Measurements from ENCODE around the gene DNM1. TPM values are rescaled to one million over a fixed set of nuclear protein-coding genes. Genes with fewer than 3 reads are reported as not detected.

Gene DNM1
- total and polyA plus RNA-seq, 2 experiments from 2014 or later, result 24.3 to 42.3 TPM

DNA sequence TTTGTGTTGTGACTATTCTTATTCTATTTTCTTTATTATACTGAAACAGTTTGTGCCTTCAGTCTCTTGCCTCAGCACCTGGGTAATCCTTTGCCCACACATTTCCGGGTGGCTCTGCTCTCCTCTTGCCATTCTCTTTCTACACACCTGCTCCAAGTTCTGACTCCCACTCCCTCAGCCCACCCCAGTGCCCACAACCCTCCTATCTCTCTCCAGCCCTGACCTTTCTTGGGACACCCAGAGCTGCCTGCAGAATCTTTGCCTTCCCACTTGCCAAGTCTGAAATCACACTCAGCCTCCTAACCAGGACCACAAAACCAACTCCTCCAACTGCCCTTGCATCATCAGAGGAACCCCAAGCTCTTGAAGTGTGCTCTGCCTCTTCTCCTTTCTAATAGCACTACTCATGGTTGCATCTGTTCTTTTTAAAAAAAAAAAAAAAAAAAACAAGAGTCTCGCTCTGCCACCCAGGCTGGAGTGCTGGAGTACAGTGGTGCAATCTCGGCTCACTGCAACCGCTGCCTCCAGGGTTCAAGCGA is 77.0 kb downstream of the DNM1 start:
- peak in 1 of 2 donors; percentile 48 for DNase-seq (ENCODE audit: low read depth in 1 of 2, low spot score in 1 of 2)
- Histone ChIP-seq H3K27me3 (no peaks in the 10 kb centered on the region), H3K4me3 (no peak overlapping the region), H3K9me3 (ENCODE audit: low read depth) (no peaks in the 10 kb centered on the region), H3K36me3 (no peaks in the 10 kb centered on the region), H3K4me1 (ENCODE audit: low read depth) (no peaks in the 10 kb centered on the region), H3K27ac (peak overlapping the region; percentile 23)
- no peak for TF ChIP-seq CTCF (IDR thresholded peaks at IDR 0.05; ENCODE audit: low read depth, low read length)

- Histone ChIP-seq H3K4me1 (ENCODE audit: low read depth) (no peaks in the 10 kb centered on the region), H3K4me3 (no peak overlapping the region), H3K9me3 (ENCODE audit: low read depth) (no peaks in the 10 kb centered on the region), H3K27ac (no peak overlapping the region), H3K27me3 (no peaks in the 10 kb centered on the region), H3K36me3 (no peaks in the 10 kb centered on the region)
- peak in 1 of 2 donors; percentile 43 for DNase-seq (ENCODE audit: low read depth in 1 of 2, low spot score in 1 of 2)
- TF ChIP-seq CTCF (IDR thresholded peaks at IDR 0.05; ENCODE audit: low read depth, low read length), result no peak
These were observed 79.3 kb downstream of the DNM1 start for GRCh38 chr9:128282500-128282899.

GRCh38 chr9:128285033-128285784 is 82.0 kb downstream of the DNM1 start:
- DNase-seq (ENCODE audit: low read depth in 1 of 2, low spot score in 1 of 2), result no peak
- no peak overlapping the region for H3K4me3 ChIP-seq
- no peak for TF ChIP-seq CTCF (IDR thresholded peaks at IDR 0.05; ENCODE audit: low read depth, low read length)
- H3K27me3 ChIP-seq, result no peaks in the 10 kb centered on the region
- no peaks in the 10 kb centered on the region for H3K36me3 ChIP-seq
- H3K27ac ChIP-seq, result no peak overlapping the region
- no peaks in the 10 kb centered on the region for H3K9me3 ChIP-seq (ENCODE audit: low read depth)
- no peaks in the 10 kb centered on the region for H3K4me1 ChIP-seq (ENCODE audit: low read depth)

DNA sequence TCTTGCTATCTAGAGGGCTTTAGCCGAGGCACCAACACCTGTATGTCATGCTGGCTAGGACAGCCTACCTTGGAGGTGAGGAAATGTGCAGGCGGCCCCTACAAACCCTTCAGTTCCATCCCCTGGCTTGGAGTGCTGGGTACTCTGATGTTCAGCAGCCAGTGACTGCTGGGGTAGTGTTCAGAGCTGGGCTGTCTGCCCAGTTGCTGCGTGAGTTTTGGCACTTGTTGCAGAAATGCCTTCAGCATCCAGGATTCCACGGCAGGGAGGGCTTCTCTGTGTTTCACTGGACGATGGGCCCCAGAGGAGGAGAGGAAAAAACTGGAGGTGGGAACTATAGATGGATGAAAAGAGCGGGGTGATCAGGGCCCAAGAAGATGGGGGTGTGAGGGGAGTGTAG is 83.3 kb downstream of the DNM1 start:
- DNase-seq (ENCODE audit: low read depth in 1 of 2, low spot score in 1 of 2), result peak in 1 of 2 donors; percentile 66
- no peak for TF ChIP-seq CTCF (IDR thresholded peaks at IDR 0.05; ENCODE audit: low read depth, low read length)

DNA sequence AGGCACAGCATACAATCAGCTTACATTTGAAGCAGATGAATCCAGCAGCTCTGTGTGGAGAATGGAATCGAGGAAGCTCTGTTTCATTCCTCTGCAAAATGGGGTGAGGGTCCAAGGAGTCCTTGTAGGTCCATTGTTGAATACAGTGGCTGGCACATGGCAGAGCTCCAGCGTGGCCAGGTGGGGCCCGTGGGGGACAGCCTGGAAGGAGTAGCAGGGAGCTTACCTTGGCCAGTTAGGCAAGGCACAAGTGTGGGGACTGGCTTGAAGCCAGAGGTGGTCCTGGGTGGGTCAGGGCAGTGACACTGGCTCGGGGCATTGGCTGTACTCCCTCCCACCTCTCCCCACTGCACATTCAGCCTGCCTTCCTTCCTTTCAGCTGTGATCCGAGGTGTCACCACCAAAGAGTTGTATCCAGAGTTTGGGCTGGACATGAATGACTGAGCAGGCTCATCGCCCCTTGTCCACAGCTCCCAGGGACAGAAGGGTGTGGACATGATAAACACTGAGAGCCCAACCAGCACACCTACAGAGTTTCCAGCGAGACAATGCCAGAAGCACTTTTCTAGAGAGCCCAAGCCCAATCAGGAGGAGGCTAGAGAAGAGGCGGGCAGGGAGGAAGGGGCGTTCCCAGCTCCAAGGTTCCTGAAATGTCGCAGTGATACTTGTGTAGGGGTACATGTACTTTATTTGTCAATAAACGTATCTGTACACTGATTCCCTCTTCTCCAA is 85.3 kb downstream of the DNM1 start:
- TF ChIP-seq CTCF (IDR thresholded peaks at IDR 0.05; ENCODE audit: low read depth, low read length), result no peak
- Histone ChIP-seq H3K4me1 (ENCODE audit: low read depth) (no peaks in the 10 kb centered on the region), H3K4me3 (no peak overlapping the region), H3K27ac (no peak overlapping the region), H3K36me3 (no peaks in the 10 kb centered on the region), H3K27me3 (no peaks in the 10 kb centered on the region), H3K9me3 (ENCODE audit: low read depth) (no peaks in the 10 kb centered on the region)
- DNase-seq (ENCODE audit: low read depth in 1 of 2, low spot score in 1 of 2), result no peak

More for the DNA sequence above, 83.3 kb downstream of the DNM1 start:
- no peak overlapping the region for H3K27ac ChIP-seq
- no peaks in the 10 kb centered on the region for H3K9me3 ChIP-seq (ENCODE audit: low read depth)
- H3K4me1 ChIP-seq (ENCODE audit: low read depth), result no peaks in the 10 kb centered on the region
- H3K27me3 ChIP-seq, result no peaks in the 10 kb centered on the region
- no peaks in the 10 kb centered on the region for H3K36me3 ChIP-seq
- H3K4me3 ChIP-seq, result no peak overlapping the region
